Liver (tissue), 3 donors: ENCODE data around the gene ZPBP2.

Experiments used
- ATF3 ChIP-seq: IDR thresholded peaks from 2 replicates; pipeline ENCODE4 v1.6.1; 2016; ENCODE audit warnings: antibody characterized with exemption
- CTCF ChIP-seq: fragments of 150-350 bp; IDR thresholded peaks from 2 replicates; pipeline ENCODE4 v1.5.1; 2017; ENCODE audit warnings: improper control_type of control experiment, low read depth, low read length; ENCODE audit not compliant: missing input control
- GABPA ChIP-seq, 2 donors: IDR thresholded peaks in 1 of 2; conservative IDR thresholded peaks in 1 of 2; 2 replicates each; pipeline ENCODE4 v1.6.1; 2016; ENCODE audit warnings: antibody characterized with exemption in 2 of 2, mild to moderate bottlenecking in 1 of 2, moderate library complexity in 1 of 2
- HNF4A ChIP-seq, 2 donors: conservative IDR thresholded peaks; 2 replicates each; pipeline ENCODE4 v1.6.1; 2016; ENCODE audit warnings: antibody characterized with exemption in 2 of 2, mild to moderate bottlenecking in 2 of 2
- JUND ChIP-seq, 2 donors: IDR thresholded peaks; 2 replicates each; pipeline ENCODE4 v1.6.1; 2016; ENCODE audit warnings: antibody characterized with exemption in 2 of 2
- MAX ChIP-seq: IDR thresholded peaks from 2 replicates; pipeline ENCODE4 v1.6.1; 2016; ENCODE audit warnings: antibody characterized with exemption
- RAD21 ChIP-seq, 2 donors: IDR thresholded peaks; 2 replicates each; pipeline ENCODE4 v1.6.1; 2016; ENCODE audit warnings: antibody characterized with exemption in 2 of 2, mild to moderate bottlenecking in 2 of 2
- REST ChIP-seq: IDR thresholded peaks from 2 replicates; pipeline ENCODE4 v1.6.1; 2016; ENCODE audit warnings: antibody characterized with exemption, mild to moderate bottlenecking
- RXRA ChIP-seq, 2 donors: IDR thresholded peaks; 2 replicates each; pipeline ENCODE4 v1.6.1; 2017 to 2018; ENCODE audit warnings: antibody characterized with exemption in 2 of 2, mild to moderate bottlenecking in 1 of 2
- SP1 ChIP-seq: IDR thresholded peaks from 2 replicates; pipeline ENCODE4 v1.6.1; 2018; ENCODE audit warnings: antibody characterized with exemption, mild to moderate bottlenecking
- TAF1 ChIP-seq: conservative IDR thresholded peaks from 2 replicates; pipeline ENCODE4 v1.6.1; 2016; ENCODE audit warnings: antibody characterized with exemption, mild to moderate bottlenecking
- YY1 ChIP-seq: IDR thresholded peaks from 2 replicates; pipeline ENCODE4 v1.6.1; 2016; ENCODE audit warnings: antibody characterized with exemption, mild to moderate bottlenecking
- ZBTB33 ChIP-seq: IDR thresholded peaks from 2 replicates; pipeline ENCODE4 v1.6.1; 2016; ENCODE audit warnings: antibody characterized with exemption
- donor health status: healthy.
- donor health status: healthy.

- no peak for TF ChIP-seq CTCF
- no peak for TF ChIP-seq ZBTB33
- no peak for TF ChIP-seq YY1
- no peak for TF ChIP-seq JUND (IDR thresholded peaks at IDR 0.05)
- no peak for TF ChIP-seq RXRA (IDR thresholded peaks at IDR 0.05)
- TF ChIP-seq ATF3, result no peak
- no peak for TF ChIP-seq TAF1
- TF ChIP-seq SP1, result no peak
- TF ChIP-seq GABPA (IDR thresholded peaks at IDR 0.05 in 1 of 2, conservative IDR thresholded peaks at IDR 0.05 in 1 of 2), result no peak
- TF ChIP-seq REST, result no peak
- no peak for TF ChIP-seq MAX
- TF ChIP-seq RAD21 (IDR thresholded peaks at IDR 0.05), result no peak
- no peak for TF ChIP-seq HNF4A (conservative IDR thresholded peaks at IDR 0.05)
Observed at GRCh38 chr17:39925282-39926134, 57.5 kb downstream of the ZPBP2 start.
